ENCODE results near the gene ARSG.
"Not testable (repeated sequence)": the region's sequence is repeated elsewhere in the genome, so short reads cannot be mapped to it uniquely, and the experiment has no call there.

The ARSG gene

GRCh38 chr17:68307443-68307842 is 16.1 kb downstream of the ARSG start:
- DNase-seq, result no peak

- DNase-seq, result not testable (repeated sequence)
These were observed 17.2 kb downstream of the ARSG start for GRCh38 chr17:68308486-68308885.

GRCh38 chr17:68309066-68309670 is 17.9 kb downstream of the ARSG start:
- DNase-seq, result not testable (repeated sequence)

- DNase-seq, result no peak
These were observed 18.9 kb downstream of the ARSG start for GRCh38 chr17:68310152-68310551.

- no peak for DNase-seq
These were observed 23.7 kb downstream of the ARSG start for GRCh38 chr17:68314916-68315535.

- no peak for DNase-seq
These were observed 24.6 kb downstream of the ARSG start for GRCh38 chr17:68315930-68316329.

- no peak for DNase-seq
These were observed 26.2 kb downstream of the ARSG start for GRCh38 chr17:68317458-68317857.

GRCh38 chr17:68318103-68318991 is 27.1 kb downstream of the ARSG start:
- DNase-seq, result no peak

GRCh38 chr17:68319410-68320162 is 28.3 kb downstream of the ARSG start:
- no peak for DNase-seq

GRCh38 chr17:68320311-68320865 is 29.1 kb downstream of the ARSG start:
- DNase-seq, result no peak

- no peak for DNase-seq
These were observed 29.8 kb downstream of the ARSG start for GRCh38 chr17:68320943-68321555.

GRCh38 chr17:68321556-68321954 is 30.3 kb downstream of the ARSG start:
- DNase-seq, result no peak

- DNase-seq, result no peak
These were observed 31.3 kb downstream of the ARSG start for GRCh38 chr17:68322630-68323029.

- no peak for DNase-seq
These were observed 32.8 kb downstream of the ARSG start for GRCh38 chr17:68324114-68324513.

GRCh38 chr17:68324654-68325336 is 33.5 kb downstream of the ARSG start:
- DNase-seq, result no peak

- no peak for DNase-seq
These were observed 34.7 kb downstream of the ARSG start for GRCh38 chr17:68325961-68326360.

- no peak for DNase-seq
These were observed 35.4 kb downstream of the ARSG start for GRCh38 chr17:68326681-68327080.

- no peak for DNase-seq
These were observed 36.7 kb downstream of the ARSG start for GRCh38 chr17:68327823-68328557.

GRCh38 chr17:68328676-68329075 is 37.4 kb downstream of the ARSG start:
- DNase-seq, result no peak

- DNase-seq, result no peak
These were observed 38.0 kb downstream of the ARSG start for GRCh38 chr17:68329331-68329730.

- DNase-seq, result not testable (repeated sequence)
These were observed 40.6 kb downstream of the ARSG start for GRCh38 chr17:68331932-68332331.
